Hematopoietic multipotent progenitor cell treated with erythropoietin and hydrocortisone succinate and interleukin-3 and kit ligand, for 8 days (in vitro differentiated cells): ENCODE data around the gene PPP1CA.

Experiments
- DNase-seq: peaks from one replicate; pipeline ENCODE4 v3.0.0-alpha.2; 2015

Gene PPP1CA

GRCh38 chr11:67400942-67401494, 640 bp downstream of the PPP1CA start:
- no peak for DNase-seq

- DNase-seq = peak; percentile 35
Observed at GRCh38 chr11:67400251-67400941, 1.3 kb downstream of the PPP1CA start.

GRCh38 chr11:67398661-67399563, 2.7 kb downstream of the PPP1CA start:
- no peak for DNase-seq

- DNase-seq = no peak
Observed at GRCh38 chr11:67397986-67398660, 3.5 kb downstream of the PPP1CA start.

- DNase-seq = peak; percentile 73
Observed at GRCh38 chr11:67397536-67397935, 4.1 kb downstream of the PPP1CA start.

- DNase-seq = no peak
Observed at GRCh38 chr11:67396587-67397389, 4.9 kb downstream of the PPP1CA start.

- no peak for DNase-seq
Observed at GRCh38 chr11:67396259-67396581, 5.4 kb downstream of the PPP1CA start.

GRCh38 chr11:67395555-67396258, 6.0 kb downstream of the PPP1CA start:
- no peak for DNase-seq

GRCh38 chr11:67393990-67394389, 7.7 kb downstream of the PPP1CA start:
- DNase-seq = no peak

GRCh38 chr11:67393437-67393836, 8.2 kb downstream of the PPP1CA start:
- DNase-seq = no peak

GRCh38 chr11:67392183-67392715, 9.4 kb downstream of the PPP1CA start:
- no peak for DNase-seq

- peak; percentile 95 for DNase-seq
Observed at GRCh38 chr11:67391304-67392182, 10.1 kb downstream of the PPP1CA start, which contains the start of gene RAD9A. RAD9A (plus strand) TSS chr11:67391986; CDS start chr11:67392045, 59 bp downstream.

GRCh38 chr11:67390947-67391303, 10.7 kb downstream of the PPP1CA start:
- no peak for DNase-seq

GRCh38 chr11:67389477-67389876, 12.2 kb downstream of the PPP1CA start:
- peak; percentile 57 for DNase-seq

GRCh38 chr11:67387518-67387917, 14.1 kb downstream of the PPP1CA start:
- DNase-seq = no peak

GRCh38 chr11:67387069-67387468, 14.6 kb downstream of the PPP1CA start:
- no peak for DNase-seq

GRCh38 chr11:67384851-67385366, 16.7 kb downstream of the PPP1CA start:
- DNase-seq = peak; percentile 41

- peak; percentile 89 for DNase-seq
Observed at GRCh38 chr11:67382276-67383136, 19.2 kb downstream of the PPP1CA start.
